ENCODE data around the gene PDE4D. TPM values are rescaled to one million over a fixed set of nuclear protein-coding genes. Genes with fewer than 3 reads are reported as not detected.
A peak's percentile ranks its signal among the peaks of the same experiment; 100 is the strongest.

Gene PDE4D
- total and polyA plus RNA-seq, 4 donors: 12.8 to 167 (median 44.5) TPM

DNA sequence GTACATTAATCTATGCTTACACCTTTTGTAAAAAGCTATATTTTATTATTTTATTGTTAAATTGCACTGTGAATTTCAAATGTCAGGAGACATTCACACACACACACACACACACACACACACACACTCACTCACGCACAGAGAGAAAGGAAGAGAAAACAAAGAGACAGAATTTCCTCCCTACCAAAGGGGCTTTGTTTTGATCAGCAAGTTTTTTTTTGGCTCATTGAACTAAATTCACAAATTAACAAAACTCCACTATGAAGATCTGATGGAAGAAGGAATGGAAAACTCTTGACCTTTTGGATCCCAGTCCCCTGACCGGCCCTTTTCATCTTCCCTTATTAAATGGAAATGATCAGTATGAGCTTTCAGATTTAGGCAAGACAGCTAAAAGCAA is 161.2 kb downstream of the PDE4D start:
- Histone ChIP-seq H3K27ac (ENCODE audit: low read depth in 1 of 2, low read length in 1 of 2) (no peak overlapping the region), H3K4me1 (ENCODE audit: control insufficient read depth in 5 of 5, insufficient read depth in 5 of 5, low read length in 5 of 5) (peaks cover 0 to 35% (median 0%) of the 10 kb centered on the region in 5 donors), H3K9me3 (ENCODE audit: control insufficient read depth in 4 of 4, insufficient read depth in 3 of 4, low read length in 3 of 4) (no peaks in the 10 kb centered on the region), H3K36me3 (ENCODE audit: control insufficient read depth in 4 of 4, insufficient read depth in 4 of 4, low read length in 4 of 4) (no peaks in the 10 kb centered on the region), H3K9ac (ENCODE audit: insufficient read depth in 1 of 2, low read length in 2 of 2) (no peak overlapping the region), H3K27me3 (ENCODE audit: control insufficient read depth in 3 of 3, insufficient read depth in 3 of 3, low read length in 2 of 3) (no peaks in the 10 kb centered on the region), H3K4me3 (no peak overlapping the region)
- ATAC-seq (ENCODE audit: insufficient read depth, low FRiP score) (no peak), DNase-seq (peak in 2 of 3 donors; percentile 40 to 47)
- TF ChIP-seq, protein P1, sequence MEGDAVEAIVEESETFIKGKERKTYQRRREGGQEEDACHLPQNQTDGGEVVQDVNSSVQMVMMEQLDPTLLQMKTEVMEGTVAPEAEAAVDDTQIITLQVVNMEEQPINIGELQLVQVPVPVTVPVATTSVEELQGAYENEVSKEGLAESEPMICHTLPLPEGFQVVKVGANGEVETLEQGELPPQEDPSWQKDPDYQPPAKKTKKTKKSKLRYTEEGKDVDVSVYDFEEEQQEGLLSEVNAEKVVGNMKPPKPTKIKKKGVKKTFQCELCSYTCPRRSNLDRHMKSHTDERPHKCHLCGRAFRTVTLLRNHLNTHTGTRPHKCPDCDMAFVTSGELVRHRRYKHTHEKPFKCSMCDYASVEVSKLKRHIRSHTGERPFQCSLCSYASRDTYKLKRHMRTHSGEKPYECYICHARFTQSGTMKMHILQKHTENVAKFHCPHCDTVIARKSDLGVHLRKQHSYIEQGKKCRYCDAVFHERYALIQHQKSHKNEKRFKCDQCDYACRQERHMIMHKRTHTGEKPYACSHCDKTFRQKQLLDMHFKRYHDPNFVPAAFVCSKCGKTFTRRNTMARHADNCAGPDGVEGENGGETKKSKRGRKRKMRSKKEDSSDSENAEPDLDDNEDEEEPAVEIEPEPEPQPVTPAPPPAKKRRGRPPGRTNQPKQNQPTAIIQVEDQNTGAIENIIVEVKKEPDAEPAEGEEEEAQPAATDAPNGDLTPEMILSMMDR (IDR thresholded peaks at IDR 0.05; ENCODE audit: control extremely low read depth, extremely low read depth): no peak
- WGBS, 2 donors: 73 to 82% methylated on average over 2 of the region's 2 CpGs

DNA sequence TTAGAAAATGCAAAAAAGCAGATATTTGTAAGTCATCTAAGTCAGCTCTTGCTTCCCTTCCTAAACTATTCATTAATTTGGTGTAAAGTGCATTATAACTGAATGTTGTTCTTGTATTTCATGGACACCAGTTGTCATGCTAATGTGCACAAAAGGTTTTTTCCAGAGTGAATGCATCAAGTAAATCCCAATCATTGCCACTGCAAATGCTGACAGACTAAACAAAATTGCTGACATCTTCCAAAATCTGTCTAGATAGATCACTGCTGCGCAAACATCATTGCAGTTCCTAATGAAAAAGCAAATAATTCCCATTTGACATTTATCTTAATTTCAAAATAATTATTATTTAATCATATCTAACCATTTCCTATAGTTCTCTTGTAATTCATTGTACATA is 161.7 kb downstream of the PDE4D start:
- Histone ChIP-seq H3K9me3 (ENCODE audit: control insufficient read depth in 4 of 4, insufficient read depth in 3 of 4, low read length in 3 of 4) (no peaks in the 10 kb centered on the region), H3K4me3 (no peak overlapping the region), H3K36me3 (ENCODE audit: control insufficient read depth in 4 of 4, insufficient read depth in 4 of 4, low read length in 4 of 4) (no peaks in the 10 kb centered on the region), H3K27me3 (ENCODE audit: control insufficient read depth in 3 of 3, insufficient read depth in 3 of 3, low read length in 2 of 3) (no peaks in the 10 kb centered on the region), H3K27ac (ENCODE audit: low read depth in 1 of 2, low read length in 1 of 2) (no peak overlapping the region), H3K4me1 (ENCODE audit: control insufficient read depth in 5 of 5, insufficient read depth in 5 of 5, low read length in 5 of 5) (peaks cover 0 to 35% (median 0%) of the 10 kb centered on the region in 5 donors), H3K9ac (ENCODE audit: insufficient read depth in 1 of 2, low read length in 2 of 2) (no peak overlapping the region)
- ATAC-seq (ENCODE audit: insufficient read depth, low FRiP score) (no peak), DNase-seq (peak in 2 of 3 donors; percentile 79 to 86)
- TF ChIP-seq, protein P1 (IDR thresholded peaks at IDR 0.05; ENCODE audit: control extremely low read depth, extremely low read depth): no peak
- WGBS, 2 donors: 92 to 98% methylated on average over 1 of the region's 1 CpG

DNA sequence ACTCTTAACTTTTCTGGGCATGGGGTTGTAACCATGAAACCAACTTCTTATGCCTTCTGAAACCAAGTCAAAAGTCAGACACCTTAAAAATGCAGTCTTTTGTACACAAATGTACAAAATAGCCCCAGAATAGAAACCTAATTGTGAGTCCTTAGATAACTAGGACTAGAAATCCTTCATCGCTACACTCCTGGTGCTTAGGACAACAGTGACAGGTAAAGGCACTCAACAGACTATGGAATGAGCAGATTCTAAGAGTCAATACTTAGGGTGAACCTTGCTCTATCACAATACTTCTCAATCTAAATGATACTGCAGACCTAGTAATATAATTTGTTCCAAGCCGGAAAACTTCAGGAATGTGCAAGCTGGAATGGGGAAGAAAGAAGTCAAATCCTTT is 163.7 kb downstream of the PDE4D start:
- Histone ChIP-seq H3K27me3 (ENCODE audit: control insufficient read depth in 3 of 3, insufficient read depth in 3 of 3, low read length in 2 of 3) (no peaks in the 10 kb centered on the region), H3K9ac (ENCODE audit: insufficient read depth in 1 of 2, low read length in 2 of 2) (no peak overlapping the region), H3K27ac (ENCODE audit: low read depth in 1 of 2, low read length in 1 of 2) (no peak overlapping the region), H3K9me3 (ENCODE audit: control insufficient read depth in 4 of 4, insufficient read depth in 3 of 4, low read length in 3 of 4) (no peaks in the 10 kb centered on the region), H3K36me3 (ENCODE audit: control insufficient read depth in 4 of 4, insufficient read depth in 4 of 4, low read length in 4 of 4) (no peaks in the 10 kb centered on the region), H3K4me3 (no peak overlapping the region), H3K4me1 (ENCODE audit: control insufficient read depth in 5 of 5, insufficient read depth in 5 of 5, low read length in 5 of 5) (peaks cover 0 to 37% (median 0%) of the 10 kb centered on the region in 5 donors)
- TF ChIP-seq, protein P1 (IDR thresholded peaks at IDR 0.05; ENCODE audit: control extremely low read depth, extremely low read depth): no peak
- DNase-seq (no peak), ATAC-seq (ENCODE audit: insufficient read depth, low FRiP score) (no peak)
- WGBS, 2 donors: 94 to 96% methylated on average over 2 of the region's 2 CpGs

DNA sequence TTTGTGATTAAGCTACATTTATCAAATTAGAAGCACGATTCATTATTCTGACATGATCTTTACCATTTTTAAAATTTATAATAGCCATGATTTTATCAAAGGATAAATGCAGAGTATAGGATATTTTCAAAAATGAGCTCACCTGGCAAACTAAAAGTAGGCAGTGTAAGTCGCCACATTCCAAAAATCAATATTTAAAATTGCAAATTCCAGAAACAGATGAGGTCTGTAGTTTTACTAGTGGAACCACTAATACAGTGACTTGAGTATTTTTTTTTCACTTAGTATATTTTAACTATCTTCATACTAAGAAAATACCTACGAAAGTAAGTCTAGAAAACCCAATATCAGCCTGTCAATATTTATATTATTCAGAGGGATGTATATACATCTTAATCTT is 164.2 kb downstream of the PDE4D start:
- 97 to 98% methylated on average over 3 of the region's 3 CpGs for WGBS, 2 donors
- no peak overlapping the region for H3K4me3 ChIP-seq
- TF ChIP-seq, protein P1 (IDR thresholded peaks at IDR 0.05; ENCODE audit: control extremely low read depth, extremely low read depth): no peak
- no peak overlapping the region for H3K9ac ChIP-seq (ENCODE audit: insufficient read depth in 1 of 2, low read length in 2 of 2)
- DNase-seq (no peak), ATAC-seq (ENCODE audit: insufficient read depth, low FRiP score) (no peak)
- H3K9me3 ChIP-seq (ENCODE audit: control insufficient read depth in 4 of 4, insufficient read depth in 3 of 4, low read length in 3 of 4): no peaks in the 10 kb centered on the region
- H3K27ac ChIP-seq (ENCODE audit: low read depth in 1 of 2, low read length in 1 of 2): no peak overlapping the region
- no peaks in the 10 kb centered on the region for H3K36me3 ChIP-seq (ENCODE audit: control insufficient read depth in 4 of 4, insufficient read depth in 4 of 4, low read length in 4 of 4)
- H3K27me3 ChIP-seq (ENCODE audit: control insufficient read depth in 3 of 3, insufficient read depth in 3 of 3, low read length in 2 of 3): no peaks in the 10 kb centered on the region
- H3K4me1 ChIP-seq (ENCODE audit: control insufficient read depth in 5 of 5, insufficient read depth in 5 of 5, low read length in 5 of 5): peaks cover 0 to 33% (median 0%) of the 10 kb centered on the region in 5 donors

Measured in lung (tissue), 12 donors.